Thyroid gland (tissue), 4 donors: Measurements from ENCODE around the gene C10orf67.

Experiments
- CTCF ChIP-seq, 6 experiments: fragments of 200-600 bp in 3 of 6; fragments of 450-650 bp in 3 of 6; sonication (generic) in 3 of 6; IDR thresholded peaks; one replicate each; pipeline ENCODE4 v1.5.1; 2016 to 2019; ENCODE audit warnings: antibody characterized with exemption in 6 of 6, mild to moderate bottlenecking in 2 of 6, inconsistent platforms in 1 of 6, moderate library complexity in 1 of 6
- POLR2A ChIP-seq, 2 donors: fragments of 450-650 bp; IDR thresholded peaks; one replicate each; pipeline ENCODE4 v1.6.1; 2017; ENCODE audit warnings: antibody characterized with exemption in 2 of 2, mild to moderate bottlenecking in 2 of 2, moderate library complexity in 1 of 2

- TF ChIP-seq POLR2A (IDR thresholded peaks at IDR 0.05) (no peak), CTCF (IDR thresholded peaks at IDR 0.05) (no peak)
Observed at GRCh38 chr10:23195846-23196600, 148.6 kb downstream of the C10orf67 start.
